Heart right ventricle (tissue), 16 donors: ENCODE data around the gene PUM1. TPM values are rescaled to one million over a fixed set of nuclear protein-coding genes. Genes with fewer than 3 reads are reported as not detected.

Experiments
- ATAC-seq, 8 donors: fragments of 200-7000 bp; cut with Tn5 transposase; one replicate each; pipeline ENCODE4 v1.9.1; 2020; ENCODE audit warnings: mild to moderate bottlenecking in 8 of 8, moderate library complexity in 8 of 8, moderate number of reproducible peaks in 1 of 8
- DNase-seq, 2 donors: peaks; one replicate each; pipeline ENCODE4 v3.0.0-alpha.2; 2020
- H3K27ac ChIP-seq, 10 donors: fragments of 200-600 bp; sonication (generic) in 2 of 10; one replicate each; pipeline versions ENCODE4 v1.5.0 to v1.8.0; 2020 to 2022; ENCODE audit warnings: mild to moderate bottlenecking in 3 of 10
- H3K27me3 ChIP-seq, 7 donors: fragments of 200-600 bp; one replicate each; pipeline ENCODE4 v1.8.0; 2021 to 2022; ENCODE audit warnings: mild to moderate bottlenecking in 2 of 7
- H3K36me3 ChIP-seq, 9 donors: fragments of 200-600 bp; sonication (generic) in 1 of 9; one replicate each; pipeline versions ENCODE4 v1.5.0 to v1.8.0; 2020 to 2022; ENCODE audit warnings: mild to moderate bottlenecking in 2 of 9
- H3K4me1 ChIP-seq, 9 donors: fragments of 200-600 bp; sonication (generic) in 1 of 9; one replicate each; pipeline versions ENCODE4 v1.5.0 to v1.8.0; 2020 to 2022; ENCODE audit warnings: mild to moderate bottlenecking in 4 of 9
- H3K4me3 ChIP-seq, 10 donors: fragments of 200-600 bp; sonication (generic) in 2 of 10; one replicate each; pipeline versions ENCODE4 v1.5.0 to v1.8.0; 2020 to 2022; ENCODE audit warnings: mild to moderate bottlenecking in 7 of 10, moderate library complexity in 2 of 10
- H3K9me3 ChIP-seq, 11 donors: fragments of 200-600 bp in 10 of 11; sonication (generic) in 2 of 11; one replicate each; pipeline versions ENCODE4 v1.5.0 to v1.8.0; 2013 to 2022; ENCODE audit warnings: mild to moderate bottlenecking in 2 of 11, control low read depth in 1 of 11, moderate library complexity in 1 of 11
- WGBS, 2 donors: extraction: QIAGEN DNeasy Blood & Tissue Kit; methylation state at CpG; one replicate each; pipeline ENCODE4 v1.1.7; 2013; ENCODE audit warnings: inconsistent platforms in 1 of 2; 5-methylcytosine and 5-hydroxymethylcytosine counted together
- intact Hi-C, 10 donors: fragments of 100-400 bp; cut with DNase I; formaldehyde crosslinking; loops; one replicate each; pipeline versions ENCODE4 v1.11.1 to v1.14.2; 2022
- polyA plus RNA-seq, 2 donors: library from polyadenylated mRNA; stranded (reverse); fragments of 200-250 nt; gene quantifications; one replicate each; pipeline ENCODE4 v1.2.3, GENCODE V29; 2013
- total RNA-seq, 10 donors: library from RNA; stranded (reverse); fragmentation: NEBNext Ultra II Directional in 3 of 10; extraction: Animal tissue kit (Norgen Biotek cat#: 25700) in 3 of 10; gene quantifications; one replicate each; pipeline versions ENCODE4 v1.2.1 to v1.2.4, GENCODE V29; 2021 to 2023
- TF ChIP-seq, protein P1 (sequence below), 9 donors: fragments of 200-600 bp; sonication (generic) in 2 of 9; IDR thresholded peaks; one replicate each; pipeline versions ENCODE4 v1.5.0 to v1.8.0; 2021 to 2022; ENCODE audit warnings: antibody characterized with exemption in 9 of 9, mild to moderate bottlenecking in 5 of 9, moderate library complexity in 1 of 9
- donor health status: Arrhythmogenic right ventricular cardiomyopathy.
- donor health status: ischemic (EF 13 %, LVEDD 7.1; RV severe dilation, severe dysfunction).
- donor health status: healthy with polysubstance abuse.
- donor health status: DM: no; HTN: yes; CAD: no.
- donor health status: DM: no; HTN: no; CAD: no.
- donor health status: ischemic (EF 25% LVEDD 6.9; RV normal size, moderate dysfunction).
- donor health status: ischemic (EF 25% LVEDD 5.7; RV mildly dilated, moderate dysfunction).
- donor health status: healthy.
- donor health status: DM: yes; HTN: yes; CAD: no.
- donor health status: Ischemic cardiomyopathy.
- donor health status: ischemic (EF 35%, LVEDD 5.7; RV mildly dilated, moderate dysfunction).
- donor health status: nonischemic (EF 11% LVEDD 7.7; RV severe dilation, severe dysfunction).
- donor health status: DM: yes; HTN: yes; CAD: no.
- donor health status: PGD.
- donor health status: ischemic (EF 29% LVEDD 5.4; RV normal size, mild dysfunction).
- donor health status: nonischemic (EF 23%, LVEDD 6.1; RV moderate dilation, normal function).

Gene PUM1
- total and polyA plus RNA-seq, 12 donors, result 13.5 to 91.2 (median 81.0) TPM

DNA sequence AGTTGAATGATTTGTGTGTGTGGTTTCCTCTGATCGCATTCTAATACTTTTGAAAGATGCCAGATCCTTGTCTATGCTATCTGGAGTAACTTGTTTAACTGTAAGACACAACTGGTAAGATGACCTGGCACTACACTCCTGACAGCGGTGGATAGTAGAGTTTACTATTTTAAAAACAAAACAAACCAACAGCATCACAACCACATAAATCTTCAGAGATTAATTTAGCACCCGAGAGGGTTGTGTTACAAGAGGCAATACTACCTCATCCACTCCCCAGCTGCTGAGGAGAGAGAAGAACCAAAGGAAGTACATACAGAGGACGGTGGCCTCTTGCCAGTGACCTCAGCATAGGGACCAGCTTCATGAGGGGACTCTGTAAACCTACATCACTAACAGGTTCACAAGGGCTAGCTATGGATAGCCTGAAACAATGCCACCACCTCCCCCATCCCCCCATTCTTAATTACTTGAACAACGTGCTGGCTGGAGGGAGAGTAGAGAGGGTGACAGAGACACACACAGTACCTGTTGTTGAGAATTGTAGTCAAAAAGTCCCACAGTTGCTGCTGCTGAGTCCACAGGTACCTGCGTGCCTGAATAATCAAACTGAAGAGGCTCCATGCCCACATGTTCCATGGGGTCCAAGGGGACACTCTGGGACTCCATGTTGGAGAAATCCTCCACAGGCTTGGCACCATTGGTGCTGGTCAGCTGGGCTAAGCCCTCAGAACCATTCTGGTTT, 73.5 kb downstream of the PUM1 start:
- H3K4me3 ChIP-seq, result no peak overlapping the region
- WGBS, 2 donors, result 64 to 77% methylated on average over 6 of the region's 6 CpGs
- peaks cover 0 to 59% (median 39%) of the 10 kb centered on the region in 9 donors for H3K4me1 ChIP-seq
- TF ChIP-seq, protein P1, sequence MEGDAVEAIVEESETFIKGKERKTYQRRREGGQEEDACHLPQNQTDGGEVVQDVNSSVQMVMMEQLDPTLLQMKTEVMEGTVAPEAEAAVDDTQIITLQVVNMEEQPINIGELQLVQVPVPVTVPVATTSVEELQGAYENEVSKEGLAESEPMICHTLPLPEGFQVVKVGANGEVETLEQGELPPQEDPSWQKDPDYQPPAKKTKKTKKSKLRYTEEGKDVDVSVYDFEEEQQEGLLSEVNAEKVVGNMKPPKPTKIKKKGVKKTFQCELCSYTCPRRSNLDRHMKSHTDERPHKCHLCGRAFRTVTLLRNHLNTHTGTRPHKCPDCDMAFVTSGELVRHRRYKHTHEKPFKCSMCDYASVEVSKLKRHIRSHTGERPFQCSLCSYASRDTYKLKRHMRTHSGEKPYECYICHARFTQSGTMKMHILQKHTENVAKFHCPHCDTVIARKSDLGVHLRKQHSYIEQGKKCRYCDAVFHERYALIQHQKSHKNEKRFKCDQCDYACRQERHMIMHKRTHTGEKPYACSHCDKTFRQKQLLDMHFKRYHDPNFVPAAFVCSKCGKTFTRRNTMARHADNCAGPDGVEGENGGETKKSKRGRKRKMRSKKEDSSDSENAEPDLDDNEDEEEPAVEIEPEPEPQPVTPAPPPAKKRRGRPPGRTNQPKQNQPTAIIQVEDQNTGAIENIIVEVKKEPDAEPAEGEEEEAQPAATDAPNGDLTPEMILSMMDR (IDR thresholded peaks at IDR 0.05), result no peak
- intact Hi-C loops, result no loop called here
- DNase-seq (no peak), ATAC-seq (no peak)
- H3K9me3 ChIP-seq, result no peaks in the 10 kb centered on the region
- H3K27ac ChIP-seq, result no peak overlapping the region
- no peaks in the 10 kb centered on the region for H3K27me3 ChIP-seq
- H3K36me3 ChIP-seq, result peaks cover 0 to 80% (median 6%) of the 10 kb centered on the region in 9 donors

DNA sequence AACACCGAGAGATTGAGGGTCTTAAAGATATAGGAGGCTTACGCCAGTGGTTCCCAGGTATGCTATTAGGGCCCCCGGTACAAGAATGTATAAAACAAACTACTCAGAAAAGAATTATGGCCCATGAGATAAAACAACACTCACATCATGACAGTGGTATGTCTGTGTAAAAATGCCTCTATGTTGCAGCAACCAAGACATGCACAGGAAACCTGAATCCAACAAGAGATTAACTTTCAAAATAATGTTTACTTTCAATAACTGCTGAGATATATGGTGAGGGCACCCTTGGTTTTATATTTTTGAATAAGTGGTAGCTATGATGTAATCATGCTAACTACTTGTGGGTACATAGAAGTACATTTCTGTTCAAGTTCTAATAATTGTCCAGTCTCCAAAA, 74.9 kb downstream of the PUM1 start:
- H3K27ac ChIP-seq, result no peak overlapping the region

DNA sequence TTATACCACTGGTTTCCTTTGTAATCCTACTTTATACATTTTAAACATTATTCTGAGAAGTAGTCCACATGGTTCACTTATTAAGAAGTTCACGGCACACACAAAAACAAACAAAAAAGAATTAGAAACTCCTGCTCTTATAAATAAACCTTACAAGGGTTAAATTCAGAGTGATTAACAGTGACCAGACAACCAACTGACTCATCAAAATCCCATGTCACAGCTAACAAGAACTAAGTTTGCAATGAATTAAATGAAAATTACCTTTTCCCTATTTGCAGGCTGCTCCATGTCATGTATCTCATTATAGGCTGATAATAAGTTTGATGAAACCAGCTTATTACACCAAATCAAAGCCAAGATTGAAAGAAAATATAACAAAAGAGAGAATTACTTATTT, 77.5 kb downstream of the PUM1 start:
- H3K36me3 ChIP-seq, result peaks cover 0 to 57% (median 6%) of the 10 kb centered on the region in 9 donors
- no peak overlapping the region for H3K27ac ChIP-seq
- TF ChIP-seq, protein P1 (IDR thresholded peaks at IDR 0.05), result no peak
- ATAC-seq, result no peak
- H3K4me1 ChIP-seq, result peaks cover 4 to 73% (median 52%) of the 10 kb centered on the region in 9 donors
- H3K27me3 ChIP-seq, result no peaks in the 10 kb centered on the region
- H3K4me3 ChIP-seq, result no peak overlapping the region
- intact Hi-C loops, result loop anchor here in 1 of 10 donors (10.0 kb wide), 1 partner anchor 77 kb away; the partner anchor contains the start of gene PUM1
- WGBS, 2 donors, result 86 to 95% methylated on average over 1 of the region's 1 CpG
- H3K9me3 ChIP-seq, result no peaks in the 10 kb centered on the region
- DNase-seq, result no peak

More for the DNA sequence above, 74.9 kb downstream of the PUM1 start:
- TF ChIP-seq, protein P1 (IDR thresholded peaks at IDR 0.05), result no peak
- Histone ChIP-seq H3K9me3 (no peaks in the 10 kb centered on the region), H3K4me3 (no peak overlapping the region), H3K36me3 (peaks cover 0 to 67% (median 6%) of the 10 kb centered on the region in 9 donors), H3K4me1 (peaks cover 2 to 60% (median 31%) of the 10 kb centered on the region in 9 donors), H3K27me3 (no peaks in the 10 kb centered on the region)
- no peak for ATAC-seq
- no peak for DNase-seq
- intact Hi-C loops, result no loop called here
- 91 to 95% methylated on average over 3 of the region's 3 CpGs for WGBS, 2 donors

DNA sequence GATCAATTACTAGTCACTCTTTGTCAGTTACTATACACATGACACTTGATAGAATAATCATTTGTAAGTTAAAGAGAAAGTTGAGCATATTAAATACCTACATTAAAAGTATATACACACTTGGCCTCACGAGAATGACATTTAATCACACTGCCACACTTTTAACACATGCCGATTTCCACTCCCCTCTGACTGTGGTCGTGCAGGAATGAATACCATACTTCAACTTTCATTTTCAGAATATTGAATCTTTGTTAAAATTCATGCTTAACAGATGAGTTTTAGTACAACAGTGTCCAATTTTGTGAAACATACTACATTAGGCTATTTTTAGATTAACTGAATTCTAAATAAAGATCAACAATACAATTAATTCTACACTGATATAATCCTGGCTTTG, 78.8 kb downstream of the PUM1 start:
- ATAC-seq (no peak), DNase-seq (no peak)
- Histone ChIP-seq H3K4me1 (peaks cover 4 to 79% (median 65%) of the 10 kb centered on the region in 9 donors), H3K4me3 (no peak overlapping the region), H3K9me3 (no peaks in the 10 kb centered on the region), H3K36me3 (peaks cover 0 to 45% (median under 1%) of the 10 kb centered on the region in 9 donors), H3K27ac (no peak overlapping the region), H3K27me3 (no peaks in the 10 kb centered on the region)
- TF ChIP-seq, protein P1 (IDR thresholded peaks at IDR 0.05), result no peak
- intact Hi-C loops, result loop anchor here in 1 of 10 donors (10.0 kb wide), 1 partner anchor 78 kb away; the partner anchor contains the start of gene PUM1
- WGBS, 2 donors, result 44 to 50% methylated on average over 3 of the region's 3 CpGs
